AG04449 (cell line): ENCODE data around the gene RBP7.

Experiments
- CTCF ChIA-PET: fragments of 350-600 bp; formaldehyde crosslinking; extraction: SDS; loops from one replicate; lab custom pipeline; 2021; ENCODE audit warnings: antibody characterized with exemption; lab: Yijun Ruan, JAX
- POLR2A ChIA-PET: fragments of 400-600, 350-600 bp; formaldehyde crosslinking; extraction: SDS; loops from one replicate; lab custom pipeline; 2020; ENCODE audit warnings: antibody characterized with exemption, inconsistent platforms; lab: Yijun Ruan, JAX
- DNase-seq: peaks from one replicate; pipeline ENCODE4 v3.0.0-alpha.2; 2010; ENCODE audit warnings: low read depth, low spot score
- H3K4me3 ChIP-seq: 2 replicates; pipeline ENCODE4 v1.5.1; 2011; ENCODE audit warnings: low read depth, mild to moderate bottlenecking, control low read depth, low read length
- TF ChIP-seq, protein P1 (sequence below): IDR thresholded peaks from one replicate; pipeline ENCODE4 v1.5.1; 2011; ENCODE audit warnings: mild to moderate bottlenecking, moderate library complexity, low read length, control low read depth, inconsistent platforms; ENCODE audit not compliant: insufficient read depth; ENCODE audit errors: missing control alignments

Gene RBP7

DNA sequence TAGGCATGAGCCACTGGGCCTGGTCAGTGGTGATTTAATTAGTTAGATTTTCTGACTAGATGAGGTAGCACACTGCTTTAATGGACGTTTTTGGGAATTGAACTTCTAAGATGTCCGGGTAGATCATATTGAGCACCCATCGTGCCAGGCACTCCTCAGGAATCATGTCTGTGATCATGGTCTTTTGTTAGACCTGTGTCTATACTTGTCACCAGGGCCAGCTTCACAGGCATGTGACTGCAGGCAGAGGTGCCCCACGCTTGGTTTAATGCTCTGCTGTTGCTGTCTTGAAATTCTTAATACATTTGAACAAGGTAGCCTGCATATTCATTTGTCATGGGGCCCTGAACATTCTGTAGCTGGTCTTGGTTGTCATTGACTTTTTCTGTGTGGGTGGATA lies 55.3 kb downstream of the RBP7 start:
- no peak overlapping the region for H3K4me3 ChIP-seq
- ChIA-PET POLR2A (no interaction called here), CTCF (interaction anchor here (0.6 kb wide), 1 partner anchor 158 kb away, joined by 3 read pairs; the partner anchor contains the start of gene KIF1B)
- TF ChIP-seq, protein P1, sequence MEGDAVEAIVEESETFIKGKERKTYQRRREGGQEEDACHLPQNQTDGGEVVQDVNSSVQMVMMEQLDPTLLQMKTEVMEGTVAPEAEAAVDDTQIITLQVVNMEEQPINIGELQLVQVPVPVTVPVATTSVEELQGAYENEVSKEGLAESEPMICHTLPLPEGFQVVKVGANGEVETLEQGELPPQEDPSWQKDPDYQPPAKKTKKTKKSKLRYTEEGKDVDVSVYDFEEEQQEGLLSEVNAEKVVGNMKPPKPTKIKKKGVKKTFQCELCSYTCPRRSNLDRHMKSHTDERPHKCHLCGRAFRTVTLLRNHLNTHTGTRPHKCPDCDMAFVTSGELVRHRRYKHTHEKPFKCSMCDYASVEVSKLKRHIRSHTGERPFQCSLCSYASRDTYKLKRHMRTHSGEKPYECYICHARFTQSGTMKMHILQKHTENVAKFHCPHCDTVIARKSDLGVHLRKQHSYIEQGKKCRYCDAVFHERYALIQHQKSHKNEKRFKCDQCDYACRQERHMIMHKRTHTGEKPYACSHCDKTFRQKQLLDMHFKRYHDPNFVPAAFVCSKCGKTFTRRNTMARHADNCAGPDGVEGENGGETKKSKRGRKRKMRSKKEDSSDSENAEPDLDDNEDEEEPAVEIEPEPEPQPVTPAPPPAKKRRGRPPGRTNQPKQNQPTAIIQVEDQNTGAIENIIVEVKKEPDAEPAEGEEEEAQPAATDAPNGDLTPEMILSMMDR: no peak
- DNase-seq: no peak

DNA sequence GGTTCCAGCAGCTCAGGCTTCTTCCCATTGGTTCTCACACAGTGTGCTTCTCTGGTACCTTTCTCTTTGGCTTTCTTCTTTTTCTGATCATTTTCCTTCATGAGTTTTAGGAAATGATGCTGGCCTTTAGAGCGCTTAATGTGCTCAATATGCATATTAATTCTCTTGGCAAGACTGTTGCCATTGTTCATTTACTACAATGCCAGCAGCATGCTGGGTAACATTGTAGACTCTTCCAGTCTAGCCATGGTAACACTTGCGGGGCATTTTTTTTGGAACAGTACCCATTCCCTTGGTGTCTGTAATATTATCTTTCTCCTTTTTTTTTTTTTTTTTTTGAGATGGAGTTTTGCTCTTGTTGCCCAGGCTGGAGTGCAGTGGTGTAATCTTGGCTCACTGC lies 57.4 kb downstream of the RBP7 start:
- TF ChIP-seq, protein P1: no peak
- H3K4me3 ChIP-seq: no peak overlapping the region
- ChIA-PET CTCF (no interaction called here), POLR2A (no interaction called here)
- DNase-seq: no peak

DNA sequence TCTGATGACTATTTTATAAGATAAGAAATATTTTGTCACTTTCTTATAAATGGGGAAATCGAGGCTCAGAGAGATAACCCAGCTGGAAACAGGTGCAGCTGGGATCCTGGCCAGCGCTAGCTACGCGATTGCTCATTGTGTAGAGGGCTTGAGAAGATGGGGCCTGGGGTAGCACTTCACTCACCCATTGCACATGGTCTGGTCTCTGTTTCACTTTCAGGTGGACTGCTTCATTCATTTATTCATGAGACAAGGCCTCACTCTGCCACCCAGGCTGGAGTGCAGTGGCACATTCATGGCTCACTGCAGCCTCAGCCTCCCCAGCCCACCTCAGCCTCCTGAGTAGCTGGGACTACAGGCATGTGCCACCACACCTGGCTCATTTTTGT lies 59.6 kb downstream of the RBP7 start:
- H3K4me3 ChIP-seq: no peak overlapping the region
- POLR2A ChIA-PET: no interaction called here
- no peak for DNase-seq
- CTCF ChIA-PET: interaction anchor here (0.8 to 1.1 kb wide), 2 partner anchors 22 to 24 kb away, joined by 3 read pairs; partner anchors contain the start of gene UBE4B
- TF ChIP-seq, protein P1: no peak

GRCh38 chr1:10057343-10057742 lies 60.3 kb downstream of the RBP7 start:
- H3K4me3 ChIP-seq: no peak overlapping the region
- CTCF ChIA-PET: no interaction called here
- POLR2A ChIA-PET: no interaction called here
- TF ChIP-seq, protein P1: no peak
- DNase-seq: no peak

DNA sequence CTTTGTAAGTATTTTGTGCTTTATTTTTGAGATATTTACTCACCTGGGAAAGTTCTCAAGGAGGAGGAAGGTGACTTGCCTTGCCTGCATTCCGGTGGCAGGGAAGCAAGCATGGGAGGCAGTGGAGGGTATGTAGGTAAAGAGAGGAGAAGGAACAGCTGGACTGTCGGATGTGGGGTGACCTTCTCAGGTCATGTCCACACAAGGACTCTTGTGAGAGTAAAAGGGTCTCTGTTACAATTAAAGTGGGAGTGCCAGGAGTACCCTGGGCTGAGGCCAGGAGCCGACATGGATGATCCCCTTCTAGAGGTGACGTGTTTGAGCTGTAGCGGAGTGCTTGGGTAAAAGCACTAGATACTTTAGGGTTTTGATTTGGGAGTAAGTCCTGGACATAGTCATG lies 60.8 kb downstream of the RBP7 start:
- CTCF ChIA-PET: interaction anchor here (1.0 to 1.4 kb wide), 2 partner anchors 54 to 152 kb away, joined by 3 read pairs; no protein-coding TSS in a partner anchor
- POLR2A ChIA-PET: no interaction called here
- TF ChIP-seq, protein P1: no peak
- no peak overlapping the region for H3K4me3 ChIP-seq
- no peak for DNase-seq

GRCh38 chr1:10059342-10059718 lies 62.3 kb downstream of the RBP7 start:
- no peak overlapping the region for H3K4me3 ChIP-seq
- POLR2A ChIA-PET: no interaction called here
- TF ChIP-seq, protein P1: no peak
- CTCF ChIA-PET: interaction anchor here (1.4 kb wide), 1 partner anchor 150 kb away, joined by 3 read pairs; no protein-coding TSS in a partner anchor
- no peak for DNase-seq
